GM18519 (cell line): ENCODE data around the gene WDR59.
"Not testable (repeated sequence)": the region's sequence is repeated elsewhere in the genome, so short reads cannot be mapped to it uniquely, and the experiment has no call there.

Experiments used
- ATAC-seq: cut with Tn5 transposase; IDR thresholded peaks from one replicate; pipeline ENCODE4 v1.9.1; 2021; ENCODE audit warnings: mild to moderate bottlenecking, moderate library complexity; ENCODE audit not compliant: unreplicated experiment, low FRiP score

Gene WDR59

DNA sequence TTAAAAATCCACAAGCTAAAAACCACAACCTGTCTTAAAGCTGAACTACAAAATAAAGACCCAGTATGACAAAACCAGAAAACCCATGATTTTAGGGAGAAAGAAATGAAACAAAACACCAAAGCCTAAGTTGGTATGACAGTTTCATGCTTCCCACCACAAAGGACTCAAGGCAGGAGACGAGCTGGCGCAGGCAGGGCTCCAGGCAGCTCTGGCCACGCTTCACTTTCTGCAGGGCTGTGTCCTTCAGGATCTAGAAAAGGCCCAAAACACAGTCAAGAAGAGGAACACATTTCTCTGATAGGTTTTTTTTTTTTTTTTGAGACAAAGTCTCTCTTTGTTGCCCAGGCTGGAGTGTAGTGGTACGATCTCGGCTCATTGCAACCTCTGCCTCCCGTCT is 75.3 kb downstream of the WDR59 start:
- no peak for ATAC-seq

DNA sequence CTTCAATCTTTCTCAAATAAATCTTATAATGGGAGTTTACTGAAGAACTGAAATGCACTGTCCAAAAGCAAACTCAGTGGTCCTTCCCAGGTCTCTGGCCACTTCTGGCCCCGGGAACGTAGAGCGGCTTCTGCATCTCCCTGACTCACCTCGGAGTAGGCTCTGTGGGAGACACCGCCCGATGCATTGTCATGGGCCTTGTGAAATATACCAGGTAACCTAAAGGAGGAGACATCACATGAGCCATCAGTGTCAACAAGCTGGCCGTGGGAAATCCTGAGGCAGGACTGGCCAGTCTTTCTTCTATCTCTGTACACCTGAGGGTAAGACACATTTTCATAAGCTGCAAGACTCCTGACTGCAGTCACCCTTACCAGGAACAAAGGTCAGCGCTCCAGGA is 76.2 kb downstream of the WDR59 start:
- ATAC-seq, result not testable (repeated sequence)

DNA sequence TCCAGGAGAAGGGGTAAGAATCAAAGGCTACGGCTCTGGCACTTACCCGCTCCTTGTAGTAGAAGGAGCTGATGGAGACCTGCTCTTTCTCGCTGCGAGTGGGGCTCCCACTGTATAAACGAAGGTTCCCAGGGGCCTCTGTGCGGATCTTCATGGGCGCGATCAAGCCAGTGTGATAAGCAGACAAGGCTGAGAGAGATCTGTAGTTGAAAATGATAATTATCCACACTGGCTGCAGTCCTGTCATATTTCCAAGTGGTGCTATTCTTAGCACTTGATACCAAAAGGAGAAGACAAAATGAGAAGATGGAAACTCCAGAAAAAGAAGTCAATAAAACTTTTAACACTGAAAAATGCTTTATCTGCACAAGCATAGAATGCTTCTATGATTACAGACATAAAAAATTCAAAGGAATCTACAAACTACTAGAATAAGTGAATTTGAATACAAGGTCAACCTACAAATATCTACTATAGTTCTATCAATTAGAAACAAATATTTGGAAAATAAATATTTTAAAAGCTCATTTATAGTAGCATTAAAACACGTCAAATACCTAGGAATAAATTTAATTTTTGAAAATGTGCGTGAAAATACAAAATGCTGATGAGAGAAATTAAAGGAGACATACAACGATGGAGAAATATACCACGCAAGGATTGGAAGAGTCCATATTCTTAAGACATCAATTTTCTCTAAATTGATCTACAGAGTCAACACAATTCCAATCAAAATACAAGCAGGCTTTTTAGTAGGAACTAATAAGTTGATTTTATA is 80.8 kb downstream of the WDR59 start:
- ATAC-seq, result no peak

DNA sequence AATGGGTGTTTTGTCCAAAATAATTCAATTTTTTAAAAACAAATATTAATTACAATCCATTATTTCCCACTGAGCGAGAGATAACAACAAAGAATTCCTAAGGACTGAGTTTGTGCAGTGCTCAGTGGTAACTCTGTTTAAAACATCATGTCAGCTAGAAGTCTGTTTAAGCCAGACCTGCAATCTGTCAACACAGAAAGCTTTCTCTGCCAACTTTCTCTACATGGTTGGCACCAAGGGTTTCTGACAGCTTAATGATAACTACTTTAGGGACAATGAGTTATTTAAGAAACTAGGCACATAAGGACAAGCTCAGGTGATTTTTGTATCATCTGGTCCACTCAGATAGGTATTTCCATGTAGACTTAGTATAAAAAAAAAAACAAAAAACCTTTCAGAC is 81.8 kb downstream of the WDR59 start:
- ATAC-seq, result no peak

DNA sequence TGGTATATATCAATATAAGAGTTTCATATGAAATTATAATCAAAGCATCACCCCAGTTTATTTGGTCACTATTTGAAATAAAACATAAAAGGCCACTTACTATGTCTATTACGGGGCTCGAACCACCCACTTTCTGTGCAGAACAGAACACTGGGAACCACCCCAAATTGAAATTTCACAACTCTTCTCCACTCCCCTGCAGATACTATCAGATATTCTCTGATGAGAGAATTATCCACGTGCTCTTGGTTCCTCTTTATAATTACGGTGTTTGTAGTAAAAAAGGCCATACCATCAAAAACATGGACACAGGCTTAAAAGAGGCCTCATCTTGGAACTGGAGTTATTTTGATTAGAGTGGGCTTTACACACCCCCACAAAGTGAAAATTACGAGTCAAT is 82.8 kb downstream of the WDR59 start:
- no peak for ATAC-seq

DNA sequence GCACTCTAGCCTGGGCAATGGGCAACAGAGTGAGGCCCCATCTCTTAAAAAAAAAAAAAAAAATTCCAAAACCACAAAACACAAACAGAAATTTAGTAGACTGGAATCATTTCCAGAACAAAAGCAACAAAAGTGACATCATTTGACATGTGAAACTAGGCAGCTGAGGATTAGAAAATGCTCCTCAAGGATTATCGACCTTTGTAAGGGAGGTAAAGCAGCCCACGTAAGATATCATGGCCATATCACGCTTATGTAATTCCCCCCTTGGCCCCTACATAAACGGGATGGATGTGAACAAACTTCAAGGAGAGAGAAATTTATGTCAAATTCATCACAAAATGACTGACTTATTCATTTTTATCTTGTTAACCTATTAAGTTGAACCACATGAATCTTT is 83.3 kb downstream of the WDR59 start:
- no peak for ATAC-seq

DNA sequence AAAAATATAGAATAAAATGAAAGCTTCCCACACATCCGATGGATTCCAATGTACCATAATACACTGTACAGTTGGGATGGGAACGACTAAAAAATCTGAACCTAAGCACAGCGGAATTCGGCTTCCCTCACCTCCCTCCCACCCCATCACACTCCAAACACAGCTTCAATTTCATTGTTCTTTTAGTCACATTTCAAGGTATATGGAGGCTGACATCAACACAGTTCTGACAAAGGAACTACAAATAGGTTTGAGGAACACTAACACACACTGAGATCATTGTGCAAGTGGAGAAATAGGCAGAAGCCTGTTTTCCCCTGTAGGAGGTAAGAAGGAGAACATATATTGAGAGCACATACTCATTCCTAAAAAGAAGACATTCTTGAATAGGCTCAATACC is 85.1 kb downstream of the WDR59 start:
- no peak for ATAC-seq

DNA sequence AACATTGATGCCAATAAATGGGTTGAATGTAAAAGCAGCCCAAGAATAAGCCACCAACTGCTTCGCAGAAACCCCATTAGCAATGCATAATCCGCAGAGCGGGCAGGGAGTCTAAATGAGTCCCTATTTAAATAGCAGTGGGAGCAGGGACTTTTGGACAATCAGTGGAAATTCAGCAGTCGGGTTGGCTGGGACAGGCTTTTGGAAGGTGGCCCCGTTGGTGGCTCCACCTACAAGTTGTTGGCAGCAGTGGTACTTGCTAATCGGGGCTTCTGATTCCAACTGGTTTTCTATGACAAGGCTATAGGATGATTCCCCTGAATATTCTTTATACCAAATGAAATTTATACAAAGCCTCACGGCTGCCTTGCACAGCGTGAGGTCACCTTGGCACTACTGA is 86.3 kb downstream of the WDR59 start:
- no peak for ATAC-seq

DNA sequence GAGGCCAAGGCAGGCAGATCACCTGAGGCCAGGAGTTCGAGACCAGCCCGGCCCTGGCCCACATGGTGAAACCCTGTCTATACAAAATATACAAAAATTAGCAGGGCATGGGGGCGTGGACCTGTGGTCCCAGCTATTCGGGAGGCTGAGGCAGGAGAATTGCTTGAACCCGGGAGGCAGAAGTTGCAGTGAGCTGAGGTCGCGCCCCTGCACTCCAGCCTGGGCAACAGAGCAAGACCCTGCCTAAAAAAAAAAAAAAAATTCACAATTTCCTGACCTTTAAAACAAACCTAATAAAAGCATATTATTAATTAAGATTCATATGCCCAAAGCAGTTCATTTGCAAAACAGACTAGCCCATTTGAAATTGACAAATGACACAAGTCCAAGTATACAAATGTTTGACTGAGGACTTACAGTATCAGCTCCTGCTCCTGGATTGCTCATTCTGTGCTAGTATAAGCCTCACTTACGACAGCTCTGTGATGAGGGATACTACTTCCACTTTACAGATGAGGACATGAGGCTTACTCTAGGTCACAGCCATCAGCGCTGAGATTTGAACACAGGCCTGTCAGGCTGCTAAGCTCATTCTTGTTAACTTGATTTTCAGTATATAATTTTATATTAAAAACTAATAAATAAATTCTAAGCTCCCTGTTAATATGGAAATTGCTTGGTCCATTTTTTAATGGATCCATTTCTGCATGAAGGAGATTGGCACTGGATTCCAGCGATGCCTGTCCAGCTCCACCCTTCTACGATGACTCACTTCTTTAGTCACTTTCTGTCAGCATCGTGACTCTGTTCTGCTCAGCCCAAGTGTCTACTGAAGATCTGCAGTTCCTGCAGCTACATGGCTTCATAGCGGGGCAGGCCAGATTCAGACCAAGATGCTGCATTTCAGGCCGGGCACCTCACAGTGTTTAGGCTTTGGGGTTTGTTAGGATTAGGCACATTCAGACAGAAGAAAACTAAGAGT is 88.2 kb downstream of the WDR59 start:
- ATAC-seq, result no peak

DNA sequence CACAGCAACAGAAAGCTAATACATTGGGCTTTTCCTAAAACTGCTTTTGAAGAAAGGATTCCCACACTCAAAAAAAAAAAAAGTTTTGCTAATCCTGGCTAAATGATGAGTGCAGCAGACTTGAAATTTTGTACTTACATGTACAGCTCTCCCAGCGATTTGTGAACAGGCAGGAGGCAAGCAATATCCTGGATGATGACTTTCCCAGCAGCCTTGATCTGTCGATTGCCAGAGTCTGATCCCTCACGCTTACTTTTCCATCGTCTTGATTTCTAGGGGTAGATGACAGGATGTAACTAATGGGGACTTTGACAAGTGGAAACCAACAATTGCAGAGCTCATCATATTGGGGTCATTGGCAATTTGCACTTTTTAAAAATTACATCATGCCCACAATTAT is 91.4 kb downstream of the WDR59 start:
- ATAC-seq, result no peak

DNA sequence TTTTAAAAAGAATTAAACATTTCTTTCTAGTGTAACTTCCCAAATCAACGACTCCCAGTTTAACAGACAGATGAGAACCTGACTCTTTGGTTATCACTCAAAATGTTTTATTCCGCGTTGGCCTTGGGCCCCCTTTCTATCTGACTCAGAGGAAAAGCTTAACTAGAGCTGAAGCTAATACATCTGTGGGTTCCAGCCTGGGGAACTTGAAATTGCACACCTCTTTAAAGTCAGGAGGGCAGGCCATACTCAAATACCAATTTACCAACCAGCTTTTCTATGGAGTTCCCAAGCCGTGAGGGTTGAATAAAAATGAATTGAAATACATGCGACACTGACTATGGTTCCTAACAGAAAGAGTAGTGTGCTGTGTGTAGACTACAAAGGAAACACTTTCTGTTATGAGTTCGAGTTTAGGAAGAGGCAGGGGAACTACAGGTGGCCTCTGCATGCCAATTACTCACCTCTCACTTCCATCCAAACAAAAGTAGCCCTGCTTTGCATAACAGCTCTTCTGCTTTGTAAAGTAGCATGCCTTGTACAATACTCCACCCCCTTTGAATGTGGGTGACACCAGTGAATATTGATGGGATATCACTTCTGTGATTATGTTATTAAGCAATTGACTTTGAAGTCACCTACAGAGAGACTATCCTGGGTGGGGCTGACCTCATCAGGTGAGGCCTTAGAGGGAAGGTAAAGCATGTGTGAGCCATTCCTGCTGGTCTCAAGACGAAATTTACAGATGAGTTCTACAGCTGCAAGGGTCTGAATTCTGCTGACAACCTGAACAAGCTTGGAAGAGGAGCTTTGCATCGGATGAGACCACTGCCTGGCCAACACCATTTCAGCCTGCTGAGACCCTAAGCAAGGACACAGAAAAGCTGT is 92.1 kb downstream of the WDR59 start:
- no peak for ATAC-seq

DNA sequence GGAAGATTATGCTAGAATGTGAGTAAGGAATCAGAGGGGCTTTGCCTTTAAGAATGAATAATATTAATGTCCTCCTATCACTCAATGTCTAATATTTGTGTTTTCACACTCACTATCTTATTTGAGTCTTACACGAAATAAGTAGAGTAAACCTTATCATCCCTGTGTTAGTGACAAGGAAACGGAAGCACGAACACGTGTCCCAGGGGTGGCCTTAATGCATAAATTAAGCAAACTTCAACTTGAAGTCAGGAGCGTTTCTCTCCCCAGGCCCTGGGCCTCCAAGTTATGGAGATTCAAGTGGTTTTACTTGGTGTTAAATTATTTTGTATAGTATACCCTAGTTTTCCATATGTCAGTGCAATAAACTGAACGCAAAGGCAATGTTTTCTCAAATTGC is 96.0 kb downstream of the WDR59 start:
- ATAC-seq, result no peak

DNA sequence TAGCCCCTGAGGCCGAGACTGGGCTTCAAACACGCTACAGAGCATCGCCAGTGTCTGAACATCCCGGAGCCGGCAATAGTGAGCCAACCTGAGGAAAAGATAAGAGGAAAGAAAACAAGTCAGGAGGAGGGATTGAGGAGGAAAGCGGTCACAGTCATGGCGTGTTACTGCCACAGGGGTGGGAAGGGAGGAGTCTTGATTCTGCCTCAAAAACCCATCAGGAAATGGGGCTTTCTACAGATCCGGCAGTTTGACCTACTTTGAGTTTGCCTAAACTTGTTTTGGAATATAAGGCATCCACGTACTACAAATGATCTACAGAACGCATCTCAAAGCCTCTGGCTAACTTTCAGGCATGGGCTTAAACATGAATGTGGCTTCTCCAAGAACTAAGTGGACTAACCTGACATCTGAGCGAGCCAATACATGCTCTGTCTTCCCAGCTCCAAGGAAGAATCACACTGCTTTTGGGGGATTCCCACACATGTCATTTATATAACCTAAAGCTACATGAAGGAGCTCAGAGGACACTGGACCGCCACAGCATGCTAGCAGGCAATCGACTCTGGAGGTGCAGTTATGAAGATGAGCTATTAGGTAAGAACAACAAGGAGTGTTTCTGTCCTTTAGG is 96.6 kb downstream of the WDR59 start:
- no peak for ATAC-seq

DNA sequence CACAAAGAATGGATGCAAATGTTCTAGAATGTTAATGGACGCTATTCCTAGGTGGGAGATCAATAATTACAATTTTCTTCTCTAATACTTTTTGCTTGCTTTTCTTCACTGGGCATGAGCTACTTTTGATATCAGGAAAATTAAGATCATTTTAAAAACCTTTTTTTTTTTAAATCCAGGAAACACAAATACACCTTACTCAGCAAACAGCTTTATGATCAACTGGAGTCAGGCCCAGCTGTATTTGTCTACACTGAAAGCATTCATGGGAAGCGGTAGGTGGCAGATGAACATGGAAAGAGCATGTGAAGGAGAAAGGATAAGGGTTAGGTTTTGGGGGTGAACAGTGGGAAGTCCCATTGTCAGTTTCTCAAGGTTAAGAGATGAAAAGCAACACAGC is 97.8 kb downstream of the WDR59 start:
- ATAC-seq, result no peak

DNA sequence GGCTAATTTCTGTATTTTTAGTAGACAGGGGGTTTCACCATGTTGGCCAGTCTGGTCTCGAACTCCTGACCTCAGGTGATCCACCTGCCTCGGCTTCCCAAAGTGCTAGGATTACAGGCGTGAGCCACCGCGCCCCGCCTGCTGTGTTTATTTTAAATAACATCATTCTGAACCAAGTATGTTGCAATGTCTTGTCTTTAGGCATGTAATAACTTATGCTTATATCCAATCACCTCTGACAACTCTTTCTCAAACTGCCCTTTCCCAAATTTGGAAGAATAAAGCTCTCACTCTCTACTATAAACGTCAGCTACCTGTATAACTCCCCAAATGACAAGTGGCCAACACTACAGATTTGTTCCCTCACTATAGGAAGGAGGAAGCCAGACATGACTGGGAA is 107.2 kb downstream of the WDR59 start:
- ATAC-seq, result no peak

DNA sequence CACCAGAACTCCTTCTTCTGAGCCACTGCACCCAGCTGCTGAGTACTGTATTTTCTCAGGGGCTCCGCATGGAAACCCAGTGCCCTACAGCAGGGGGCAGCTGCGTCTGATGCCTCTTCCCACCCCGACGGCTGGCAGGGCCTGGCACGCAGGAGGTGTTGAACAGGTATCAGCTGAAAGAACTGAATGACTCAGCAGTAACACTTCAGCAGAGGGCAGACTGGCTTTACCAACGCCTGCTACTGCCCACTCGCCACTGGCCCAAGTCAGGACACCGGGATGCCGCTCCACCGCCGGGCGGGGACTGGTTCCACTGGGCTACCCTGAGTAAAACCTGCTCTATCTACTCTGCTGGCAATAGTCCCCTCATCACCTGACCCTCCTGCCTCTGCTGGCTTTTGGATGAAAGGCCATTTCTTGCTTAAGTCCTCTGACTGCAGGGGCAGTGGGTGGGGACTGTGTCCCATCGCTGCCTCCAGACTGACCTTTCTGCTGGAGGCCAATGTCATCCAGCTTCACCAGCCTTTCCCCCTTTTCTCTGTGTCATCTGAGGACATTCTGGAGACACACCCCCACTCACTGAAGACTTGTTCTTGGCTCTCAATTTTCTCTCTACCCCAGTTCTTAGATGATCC is 109.9 kb downstream of the WDR59 start:
- no peak for ATAC-seq

DNA sequence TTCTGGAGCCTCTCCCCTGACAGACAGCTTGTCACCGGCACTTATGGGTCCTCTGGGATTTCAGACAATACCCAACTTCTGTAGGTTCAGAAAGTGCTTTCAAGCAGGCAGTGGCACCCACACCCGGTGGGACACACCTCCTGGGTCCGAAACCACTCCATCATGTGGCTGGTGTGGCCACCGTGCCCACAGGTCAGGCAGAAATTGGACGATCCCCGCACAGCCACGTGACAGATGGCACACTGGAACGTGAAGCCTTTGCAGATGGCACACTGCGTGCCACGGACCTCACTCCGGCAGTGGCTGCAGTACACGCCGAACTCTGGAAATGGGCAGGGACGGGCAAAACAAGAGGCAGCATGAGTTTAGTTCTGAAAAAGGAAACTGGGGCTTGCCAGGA is 110.8 kb downstream of the WDR59 start:
- ATAC-seq, result no peak

DNA sequence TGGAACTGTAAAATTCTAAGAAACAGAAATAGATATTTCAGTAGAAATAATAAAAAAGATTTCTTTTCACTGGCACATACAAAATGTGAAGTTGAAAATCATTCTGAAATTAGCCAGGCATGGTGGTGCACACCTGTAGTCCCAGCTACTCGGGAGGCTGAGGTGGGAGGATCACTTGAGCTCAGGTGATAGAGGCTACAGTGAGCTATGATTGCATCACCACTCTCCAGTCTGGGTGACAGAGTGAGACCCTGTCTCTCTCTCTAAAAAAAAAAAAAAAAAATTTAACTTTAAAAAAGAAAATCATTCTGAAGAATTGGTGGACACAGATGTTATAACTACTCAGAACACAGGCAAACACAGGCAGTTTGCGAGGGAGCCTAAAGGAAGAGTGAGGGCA is 112.6 kb downstream of the WDR59 start:
- ATAC-seq, result no peak

DNA sequence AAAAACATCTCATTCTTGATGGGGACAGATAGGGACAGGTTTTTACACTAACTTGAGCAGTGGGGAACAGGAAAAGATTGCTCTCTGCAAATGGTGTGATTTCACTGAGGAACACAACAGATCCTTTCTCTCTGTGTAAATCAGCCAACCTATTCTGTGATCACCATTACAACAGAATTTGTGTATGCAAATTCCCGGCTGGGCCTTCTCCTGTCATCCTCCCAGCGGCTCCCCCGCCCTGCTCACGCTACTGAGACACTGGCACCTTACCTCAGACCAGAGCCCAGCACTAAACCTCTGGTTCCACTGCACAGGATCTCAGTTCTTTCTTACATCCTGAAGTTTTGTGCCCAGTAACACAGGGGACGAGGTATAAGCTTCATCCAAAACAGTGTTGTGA is 113.3 kb downstream of the WDR59 start:
- no peak for ATAC-seq

DNA sequence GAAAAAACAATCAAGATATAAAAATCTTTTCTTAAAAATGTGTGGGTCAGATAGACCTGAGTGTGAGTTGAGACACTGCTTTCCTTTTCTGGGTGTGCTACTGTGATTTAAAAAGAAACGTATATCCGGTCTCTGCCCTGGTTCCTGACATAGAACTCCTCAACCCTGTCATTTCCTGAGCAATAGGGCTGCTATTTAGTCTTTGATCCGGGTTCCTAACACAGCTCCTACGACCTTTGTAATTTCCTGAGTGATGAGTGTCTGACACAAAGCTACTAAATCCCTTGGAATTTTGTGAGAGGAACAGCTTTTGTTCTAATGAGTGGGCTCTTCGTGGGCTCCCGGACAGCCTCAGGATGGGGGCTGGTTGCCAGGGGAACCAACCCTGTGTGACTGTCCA is 116.4 kb downstream of the WDR59 start:
- no peak for ATAC-seq
